ENCODE measurements around the gene PRDM16.

GRCh38 chr1:3075666-3076362 lies 6.8 kb downstream of the PRDM16 start:
- TF ChIP-seq CTCF (IDR thresholded peaks at IDR 0.05; ENCODE audit: insufficient read depth, low read depth, low read length) (no peak), EZH2 (IDR thresholded peaks at IDR 0.05; ENCODE audit: insufficient read depth, low read length) (no peak)

All from astrocyte (in vitro differentiated cells and primary cell).